Colonic mucosa (tissue), 4 donors: ENCODE data around the gene TPM1. TPM values are rescaled to one million over a fixed set of nuclear protein-coding genes. Genes with fewer than 3 reads are reported as not detected.

Experiments
- DNase-seq: peaks from one replicate; pipeline ENCODE4 v3.0.0-alpha.2; 2020
- H3K27ac ChIP-seq: fragments of 200-600 bp; one replicate; pipeline ENCODE4 v1.8.0; 2021
- H3K27me3 ChIP-seq: fragments of 200-600 bp; one replicate; pipeline ENCODE4 v1.8.0; 2021
- H3K36me3 ChIP-seq: fragments of 200-600 bp; one replicate; pipeline ENCODE4 v1.8.0; 2021
- H3K4me1 ChIP-seq: fragments of 200-600 bp; one replicate; pipeline ENCODE4 v1.8.0; 2021; ENCODE audit warnings: mild to moderate bottlenecking
- H3K4me3 ChIP-seq: fragments of 200-600 bp; one replicate; pipeline ENCODE4 v1.8.0; 2021
- H3K9ac ChIP-seq, 2 donors: one replicate each; pipeline ENCODE4 v1.7.0; 2013; ENCODE audit warnings: control low read depth in 2 of 2, low read depth in 2 of 2, low read length in 2 of 2
- H3K9me3 ChIP-seq: fragments of 200-600 bp; one replicate; pipeline ENCODE4 v1.8.0; 2021
- intact Hi-C: fragments of 100-400 bp; cut with DNase I; formaldehyde crosslinking; loops from one replicate; pipeline ENCODE4 v1.14.1; 2022
- total RNA-seq, 2 donors: library from RNA; stranded (reverse); fragmentation: NEBNext Ultra II Directional in 1 of 2; extraction: Animal tissue kit (Norgen Biotek cat#: 25700) in 1 of 2; gene quantifications; one replicate each; pipeline ENCODE4 v1.2.1, GENCODE V29; 2021
- TF ChIP-seq, protein P1 (sequence below): fragments of 200-600 bp; IDR thresholded peaks from one replicate; pipeline ENCODE4 v1.8.0; 2022; ENCODE audit warnings: antibody characterized with exemption, mild to moderate bottlenecking
- donor health status: healthy.
- donor health status: DM: no; HTN: no; CAD: no.
- donor health status: DM: no; HTN: no; CAD: no.

The TPM1 gene
- total RNA-seq, 2 donors from 2014 or later: 423 to 769 TPM

DNA sequence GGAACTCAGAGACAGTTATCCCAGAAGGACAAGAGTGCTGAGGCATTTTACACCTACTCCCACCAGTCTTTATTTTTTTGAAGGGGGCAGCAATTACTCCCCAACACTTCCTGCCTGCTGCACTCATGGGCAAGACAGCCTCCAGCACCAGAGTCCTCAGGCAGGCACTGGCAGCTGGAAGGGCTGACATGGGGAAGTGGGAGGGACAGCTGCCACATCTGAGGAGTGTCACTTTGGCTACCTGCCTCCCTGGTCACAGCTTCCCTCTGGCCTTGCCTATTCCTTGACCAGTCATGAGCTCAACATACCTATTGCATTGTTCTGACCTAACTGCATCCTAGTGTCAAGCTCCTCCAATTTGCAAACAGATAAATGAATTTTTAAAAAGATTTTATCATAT is 68.9 kb downstream of the TPM1 start:
- Histone ChIP-seq H3K27me3 (no peaks in the 10 kb centered on the region), H3K9me3 (no peaks in the 10 kb centered on the region), H3K9ac (no peak overlapping the region), H3K4me3 (no peak overlapping the region), H3K36me3 (no peaks in the 10 kb centered on the region), H3K27ac (no peak overlapping the region), H3K4me1 (no peaks in the 10 kb centered on the region)
- intact Hi-C loops: no loop called here
- TF ChIP-seq, protein P1, sequence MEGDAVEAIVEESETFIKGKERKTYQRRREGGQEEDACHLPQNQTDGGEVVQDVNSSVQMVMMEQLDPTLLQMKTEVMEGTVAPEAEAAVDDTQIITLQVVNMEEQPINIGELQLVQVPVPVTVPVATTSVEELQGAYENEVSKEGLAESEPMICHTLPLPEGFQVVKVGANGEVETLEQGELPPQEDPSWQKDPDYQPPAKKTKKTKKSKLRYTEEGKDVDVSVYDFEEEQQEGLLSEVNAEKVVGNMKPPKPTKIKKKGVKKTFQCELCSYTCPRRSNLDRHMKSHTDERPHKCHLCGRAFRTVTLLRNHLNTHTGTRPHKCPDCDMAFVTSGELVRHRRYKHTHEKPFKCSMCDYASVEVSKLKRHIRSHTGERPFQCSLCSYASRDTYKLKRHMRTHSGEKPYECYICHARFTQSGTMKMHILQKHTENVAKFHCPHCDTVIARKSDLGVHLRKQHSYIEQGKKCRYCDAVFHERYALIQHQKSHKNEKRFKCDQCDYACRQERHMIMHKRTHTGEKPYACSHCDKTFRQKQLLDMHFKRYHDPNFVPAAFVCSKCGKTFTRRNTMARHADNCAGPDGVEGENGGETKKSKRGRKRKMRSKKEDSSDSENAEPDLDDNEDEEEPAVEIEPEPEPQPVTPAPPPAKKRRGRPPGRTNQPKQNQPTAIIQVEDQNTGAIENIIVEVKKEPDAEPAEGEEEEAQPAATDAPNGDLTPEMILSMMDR: no peak
- DNase-seq: no peak

GRCh38 chr15:63112871-63113270 is 70.3 kb downstream of the TPM1 start:
- H3K4me1 ChIP-seq: no peaks in the 10 kb centered on the region
- no peak overlapping the region for H3K9ac ChIP-seq
- no peak overlapping the region for H3K27ac ChIP-seq
- TF ChIP-seq, protein P1: no peak
- DNase-seq: no peak
- no peaks in the 10 kb centered on the region for H3K9me3 ChIP-seq
- intact Hi-C loops: no loop called here
- H3K36me3 ChIP-seq: no peaks in the 10 kb centered on the region
- no peaks in the 10 kb centered on the region for H3K27me3 ChIP-seq
- H3K4me3 ChIP-seq: no peak overlapping the region

DNA sequence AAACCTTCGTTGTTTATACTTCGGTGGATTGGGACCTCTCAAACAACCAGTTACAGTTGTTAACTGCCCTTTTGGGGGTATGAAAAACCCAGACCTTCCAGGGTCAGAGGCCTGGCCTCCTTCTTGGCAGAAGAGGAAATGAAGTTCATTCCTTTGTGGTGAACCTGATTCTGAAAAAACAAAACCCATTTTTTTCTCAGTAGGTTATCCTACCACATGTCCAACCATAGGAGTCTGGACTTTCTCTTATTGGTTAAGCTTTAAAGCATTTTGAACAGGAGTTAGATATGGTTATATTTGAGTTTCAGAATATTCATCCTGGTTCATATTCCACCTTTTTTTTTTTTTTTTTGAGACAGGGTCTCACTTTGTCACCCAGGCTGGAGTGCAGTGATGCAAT is 71.9 kb downstream of the TPM1 start:
- TF ChIP-seq, protein P1: no peak
- H3K4me1 ChIP-seq: no peaks in the 10 kb centered on the region
- intact Hi-C loops: no loop called here
- H3K4me3 ChIP-seq: no peak overlapping the region
- H3K9ac ChIP-seq: no peak overlapping the region
- no peaks in the 10 kb centered on the region for H3K36me3 ChIP-seq
- H3K27me3 ChIP-seq: no peaks in the 10 kb centered on the region
- no peaks in the 10 kb centered on the region for H3K9me3 ChIP-seq
- DNase-seq: no peak
- H3K27ac ChIP-seq: no peak overlapping the region

Other genes with a start within 250 kb of the TPM1 start
- 10 to 100 TPM; 14.6 to 29.6 TPM for gene LACTB, start 79.1 kb downstream of the TPM1 start, total RNA-seq
- 100 to 1,000 TPM; 205 to 269 TPM for gene RPS27L, start 114.7 kb downstream of the TPM1 start, total RNA-seq
- 10 to 100 TPM in 1 of 2 donors, 1 to 10 TPM in 1; 7.4 to 18.0 TPM for gene RAB8B, start 146.9 kb downstream of the TPM1 start, total RNA-seq
- gene APH1B, start 234.9 kb downstream of the TPM1 start, total RNA-seq: 1 to 10 TPM; 5.0 to 8.9 TPM